NT2/D1 (cell line): Measurements from ENCODE around the gene COA8.

Experiments used
- DNase-seq: peaks from one replicate; pipeline ENCODE4 v3.0.0-alpha.2; 2011; ENCODE audit warnings: low read depth, low spot score
- H3K27me3 ChIP-seq: 2 replicates; pipeline ENCODE4 v1.6.0; 2011; ENCODE audit warnings: mild to moderate bottlenecking; ENCODE audit not compliant: insufficient read length, insufficient read depth
- H3K36me3 ChIP-seq: 2 replicates; pipeline ENCODE4 v1.6.1; 2011; ENCODE audit warnings: mild to moderate bottlenecking, low read length, mixed read lengths; ENCODE audit not compliant: insufficient read depth, insufficient read length
- H3K4me1 ChIP-seq: 2 replicates; pipeline ENCODE4 v1.5.1; 2011; ENCODE audit not compliant: insufficient read depth, insufficient read length
- H3K4me3 ChIP-seq: 2 replicates; pipeline ENCODE4 v1.5.1; 2011; ENCODE audit warnings: low read depth; ENCODE audit not compliant: insufficient read length
- H3K9ac ChIP-seq: 2 replicates; pipeline ENCODE4 v1.6.0; 2011; ENCODE audit warnings: low read depth; ENCODE audit not compliant: insufficient read length
- H3K9me3 ChIP-seq: 2 replicates; pipeline ENCODE4 v1.5.1; 2011; ENCODE audit warnings: mild to moderate bottlenecking, low read length; ENCODE audit not compliant: insufficient read depth
- SUZ12 ChIP-seq: IDR thresholded peaks from 2 replicates; pipeline ENCODE4 v1.6.1; 2011; ENCODE audit not compliant: insufficient read length, insufficient read depth; ENCODE audit errors: extremely low read depth
- YY1 ChIP-seq: IDR thresholded peaks from 2 replicates; pipeline ENCODE4 v1.6.1; 2011; ENCODE audit not compliant: insufficient read length, insufficient read depth
- ZNF274 ChIP-seq: IDR thresholded peaks from 2 replicates; pipeline ENCODE4 v1.6.1; 2011; ENCODE audit warnings: mild to moderate bottlenecking, low read depth, low read length

Gene COA8

GRCh38 chr14:103559766-103560165 is 3.0 kb upstream of the COA8 start:
- no peak for TF ChIP-seq SUZ12
- TF ChIP-seq YY1, result no peak
- no peak for TF ChIP-seq ZNF274
- DNase-seq, result no peak
- no peak overlapping the region for H3K9ac ChIP-seq
- H3K9me3 ChIP-seq, result no peaks in the 10 kb centered on the region
- H3K27me3 ChIP-seq, result no peaks in the 10 kb centered on the region
- H3K36me3 ChIP-seq, result peaks cover 30% of the 10 kb centered on the region
- no peaks in the 10 kb centered on the region for H3K4me1 ChIP-seq
- no peak overlapping the region for H3K4me3 ChIP-seq

DNA sequence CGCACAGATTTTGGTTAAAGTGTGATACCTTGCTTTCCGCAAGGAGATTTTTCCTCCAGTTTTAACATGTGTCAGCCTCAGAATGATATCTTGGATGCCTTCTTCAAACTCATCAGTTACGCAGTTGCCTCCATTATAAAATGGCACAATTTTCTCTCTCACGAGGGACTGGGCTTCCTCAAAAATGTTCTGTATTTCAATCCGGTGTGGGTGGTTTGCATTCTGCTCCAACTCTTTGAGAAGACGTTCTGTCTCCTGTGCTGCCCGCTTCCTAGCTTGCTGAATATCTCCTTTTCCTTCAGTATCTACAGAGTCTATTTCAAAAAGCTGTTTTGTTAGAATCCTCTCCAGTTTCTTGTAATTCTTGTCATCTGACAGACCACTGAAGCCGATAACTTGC is 2.1 kb upstream of the COA8 start:
- Histone ChIP-seq H3K4me3 (no peak overlapping the region), H3K9me3 (no peaks in the 10 kb centered on the region), H3K4me1 (no peaks in the 10 kb centered on the region), H3K27me3 (no peaks in the 10 kb centered on the region), H3K36me3 (peaks cover 30% of the 10 kb centered on the region), H3K9ac (peak overlapping the region; percentile 36)
- TF ChIP-seq SUZ12, result no peak
- no peak for TF ChIP-seq ZNF274
- no peak for TF ChIP-seq YY1
- no peak for DNase-seq

- Histone ChIP-seq H3K9ac (peak overlapping the region; percentile 94), H3K4me3 (peak overlapping the region; percentile 91), H3K36me3 (peaks cover 32% of the 10 kb centered on the region), H3K27me3 (no peaks in the 10 kb centered on the region), H3K4me1 (no peaks in the 10 kb centered on the region), H3K9me3 (no peaks in the 10 kb centered on the region)
- no peak for DNase-seq
- TF ChIP-seq YY1, result no peak
- TF ChIP-seq SUZ12, result no peak
- no peak for TF ChIP-seq ZNF274
Measured at GRCh38 chr14:103561381-103562178, 1.2 kb upstream of the COA8 start.

DNA sequence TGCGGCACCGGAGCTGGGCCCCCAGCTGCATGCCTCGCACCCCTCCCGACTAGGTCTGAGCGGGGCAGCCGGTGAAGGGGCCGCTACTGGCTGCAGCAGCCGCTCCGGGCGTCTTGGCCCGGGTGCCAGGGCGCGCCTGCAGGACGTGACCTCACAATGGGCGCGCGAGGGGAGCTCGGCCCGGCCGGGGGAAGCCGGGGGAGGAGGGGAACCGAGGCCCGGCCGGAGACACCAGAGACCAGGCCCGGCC is 656 bp upstream of the COA8 start:
- DNase-seq, result no peak

DNA sequence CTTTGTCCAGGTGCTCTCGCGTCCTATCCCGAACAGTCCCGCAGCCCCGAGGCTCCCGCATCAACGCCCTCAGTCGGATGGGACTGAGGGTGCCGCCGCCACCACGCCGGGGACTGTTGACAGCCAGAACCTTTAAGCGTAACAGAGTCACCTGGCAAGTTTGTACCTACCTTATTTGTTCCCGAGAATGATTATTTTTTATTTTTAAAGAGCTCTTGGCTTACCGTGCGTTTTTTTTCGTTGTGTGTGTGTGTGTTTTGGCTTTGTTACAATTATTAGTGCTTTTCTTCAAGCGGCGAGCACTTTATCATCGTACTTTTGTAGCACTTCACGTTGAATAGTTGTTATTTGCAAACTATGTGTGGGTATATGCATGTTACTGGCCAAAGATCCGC is 463 bp downstream of the COA8 start:
- H3K36me3 ChIP-seq, result peaks cover 30% of the 10 kb centered on the region
- no peaks in the 10 kb centered on the region for H3K4me1 ChIP-seq
- TF ChIP-seq YY1, result no peak
- TF ChIP-seq ZNF274, result no peak
- no peak for TF ChIP-seq SUZ12
- peak overlapping the region; percentile 91 for H3K4me3 ChIP-seq
- peak overlapping the region; percentile 83 for H3K9ac ChIP-seq
- DNase-seq, result no peak
- no peaks in the 10 kb centered on the region for H3K27me3 ChIP-seq
- H3K9me3 ChIP-seq, result no peaks in the 10 kb centered on the region

More for the DNA sequence above, 656 bp upstream of the COA8 start:
- Histone ChIP-seq H3K36me3 (peaks cover 34% of the 10 kb centered on the region), H3K4me1 (no peaks in the 10 kb centered on the region), H3K4me3 (peak overlapping the region; percentile 91), H3K27me3 (no peaks in the 10 kb centered on the region), H3K9me3 (no peaks in the 10 kb centered on the region), H3K9ac (peak overlapping the region; percentile 94)
- TF ChIP-seq YY1 (no peak), SUZ12 (no peak), ZNF274 (no peak)

DNA sequence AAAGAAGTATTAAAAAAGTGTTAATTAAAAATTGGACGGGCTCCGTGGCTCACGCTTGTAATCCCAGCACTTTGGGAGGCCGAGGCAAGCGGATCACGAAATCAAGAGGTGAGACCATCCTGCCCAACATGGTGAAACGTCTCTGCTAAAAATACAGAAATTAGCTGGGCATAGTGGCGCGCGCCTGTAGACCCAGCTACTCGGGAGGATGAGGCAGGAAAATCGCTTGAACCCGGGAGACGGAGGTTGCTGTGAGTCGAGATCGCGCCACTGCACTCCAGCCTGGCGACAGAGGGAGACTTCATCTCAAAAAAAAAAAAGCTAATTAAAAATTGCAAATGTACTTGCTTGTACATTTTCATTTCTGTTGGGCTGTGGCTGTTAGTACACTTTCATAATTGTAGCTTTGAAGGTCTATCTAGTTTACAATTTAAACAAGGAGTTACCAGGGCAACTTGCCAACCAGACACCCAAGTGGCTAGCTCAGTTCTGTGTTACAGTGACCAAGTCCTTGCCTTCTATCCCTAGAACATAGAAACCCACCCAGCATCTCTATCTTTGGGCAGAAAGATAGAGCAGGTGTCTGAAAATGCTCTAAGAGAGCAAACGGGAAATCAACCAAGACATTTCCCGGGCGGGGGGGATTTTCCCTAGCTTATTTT is 1.2 kb downstream of the COA8 start:
- Histone ChIP-seq H3K36me3 (peaks cover 23% of the 10 kb centered on the region), H3K4me3 (peak overlapping the region; percentile 91), H3K27me3 (no peaks in the 10 kb centered on the region), H3K4me1 (peaks cover 3% of the 10 kb centered on the region), H3K9me3 (no peaks in the 10 kb centered on the region), H3K9ac (peak overlapping the region; percentile 83)
- no peak for DNase-seq
- no peak for TF ChIP-seq SUZ12
- no peak for TF ChIP-seq ZNF274
- TF ChIP-seq YY1, result no peak

GRCh38 chr14:103568952-103569351 is 6.2 kb downstream of the COA8 start:
- Histone ChIP-seq H3K9me3 (no peaks in the 10 kb centered on the region), H3K4me1 (peaks cover 7% of the 10 kb centered on the region), H3K27me3 (no peaks in the 10 kb centered on the region), H3K36me3 (peaks cover 15% of the 10 kb centered on the region), H3K9ac (no peak overlapping the region), H3K4me3 (no peak overlapping the region)
- TF ChIP-seq SUZ12 (no peak), ZNF274 (no peak), YY1 (no peak)
- no peak for DNase-seq
